OCI-LY7 (cell line): ENCODE data around the gene ANO6.

Source experiments
- CTCF ChIP-seq: fragments of 200-600 bp; sonication (generic); conservative IDR thresholded peaks from 2 replicates; pipeline ENCODE4 v1.5.1; 2014; ENCODE audit warnings: mild to moderate bottlenecking, antibody characterized with exemption, low read length, moderate library complexity, mixed read lengths
- EZH2phosphoT487 ChIP-seq: fragments of 200-600 bp; sonication (generic); IDR thresholded peaks from 2 replicates; pipeline ENCODE4 v1.6.1; 2018; ENCODE audit warnings: low read depth, borderline replicate concordance, mild to moderate bottlenecking, mixed run types, antibody characterized with exemption, low read length, moderate library complexity, mixed read lengths

- TF ChIP-seq CTCF, result no peak
- no peak for TF ChIP-seq EZH2phosphoT487
Measured at GRCh38 chr12:45425426-45425825, 209.5 kb downstream of the ANO6 start.
